NCI-H2107 (cell line): ENCODE data around the gene RASGRP1.

Experiments used
- DNase-seq: peaks from one replicate; lab custom pipeline; 2025; lab: John Stamatoyannopoulos, UW

RASGRP1 gene

GRCh38 chr15:38535491-38536200 lies 29.0 kb downstream of the RASGRP1 start:
- no peak for DNase-seq

GRCh38 chr15:38534691-38535090 lies 29.9 kb downstream of the RASGRP1 start:
- DNase-seq = no peak

- DNase-seq = no peak
Measured at GRCh38 chr15:38533926-38534325, 30.7 kb downstream of the RASGRP1 start.

- no peak for DNase-seq
Measured at GRCh38 chr15:38533416-38533915, 31.1 kb downstream of the RASGRP1 start.

DNA sequence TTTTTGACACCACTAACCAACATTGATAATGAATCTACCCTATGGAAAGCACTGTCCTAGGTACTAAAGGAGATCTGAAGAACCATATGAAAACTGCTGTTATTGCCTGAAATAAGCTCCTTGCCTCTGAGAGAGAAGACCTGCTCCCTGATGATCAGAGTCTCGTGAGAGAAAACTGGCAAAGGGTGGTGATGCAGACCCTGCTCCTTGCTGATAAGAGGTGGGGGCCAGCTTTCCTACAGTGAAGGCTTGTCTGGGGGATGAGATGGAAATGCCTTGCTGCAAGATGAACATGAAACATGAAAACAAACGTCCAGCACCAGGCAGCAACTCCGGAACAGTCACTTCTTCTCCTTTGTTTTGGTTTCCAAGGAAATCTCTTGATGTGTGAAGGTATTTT lies 31.9 kb downstream of the RASGRP1 start:
- DNase-seq = no peak

- no peak for DNase-seq
Measured at GRCh38 chr15:38531509-38531908, 33.1 kb downstream of the RASGRP1 start.

GRCh38 chr15:38530113-38530512 lies 34.5 kb downstream of the RASGRP1 start:
- DNase-seq = no peak

DNA sequence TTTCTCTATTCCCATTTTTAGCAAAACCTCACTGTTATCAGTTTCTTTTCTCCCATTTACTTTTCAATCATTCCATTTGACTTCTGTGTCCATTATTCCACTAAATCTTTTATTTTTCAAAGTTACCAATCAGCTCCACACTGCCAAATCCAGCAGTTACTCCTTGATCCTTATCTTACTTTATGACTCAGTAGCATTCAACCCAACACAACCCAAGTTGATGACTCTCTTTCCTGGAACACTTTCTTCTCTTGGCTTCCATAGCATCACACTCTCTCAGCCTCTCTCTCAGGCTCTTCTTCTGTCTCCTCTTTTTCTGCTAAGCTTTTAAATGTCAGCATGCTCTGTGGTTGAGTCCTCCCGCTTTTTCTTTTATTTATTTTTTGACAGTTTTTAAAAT lies 36.3 kb downstream of the RASGRP1 start:
- DNase-seq = no peak

DNA sequence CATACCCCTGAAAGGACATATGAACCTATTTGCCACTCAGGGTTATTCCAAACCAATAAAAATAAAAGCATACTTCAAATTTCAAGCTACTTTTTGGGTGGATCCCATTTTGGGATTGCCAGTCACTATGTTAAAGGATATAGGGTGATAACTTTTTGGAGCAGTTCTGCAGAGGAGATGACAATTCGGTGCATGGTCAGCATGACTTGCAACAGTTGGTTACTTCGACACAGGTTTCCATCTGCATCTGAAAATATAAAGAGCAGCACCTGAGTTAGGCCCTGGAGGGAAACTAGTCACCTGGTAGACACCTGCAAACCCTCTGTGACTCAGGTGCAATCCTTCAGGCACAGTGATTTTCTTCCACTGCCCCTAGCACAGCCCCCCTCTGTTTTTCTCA lies 38.5 kb downstream of the RASGRP1 start:
- no peak for DNase-seq

DNA sequence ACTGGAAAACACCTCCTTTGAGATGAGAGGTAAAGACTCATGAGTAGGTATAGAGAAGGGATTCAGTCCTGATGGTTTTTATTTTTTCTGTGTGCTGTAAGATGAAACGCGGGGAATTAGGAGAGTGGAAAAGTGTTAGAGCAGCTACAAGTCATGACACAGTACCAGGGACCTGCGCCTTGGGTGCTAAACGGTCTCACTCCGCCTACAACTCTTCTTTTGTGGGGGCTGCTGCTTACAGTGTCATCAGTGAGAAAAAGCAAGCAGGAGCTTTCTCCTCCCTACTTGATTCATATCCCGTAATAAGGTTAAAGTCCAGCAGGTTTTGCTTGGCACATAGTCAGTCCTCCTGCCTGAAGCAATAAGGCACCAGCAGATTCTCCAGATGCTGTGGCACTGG lies 39.1 kb downstream of the RASGRP1 start:
- no peak for DNase-seq

DNA sequence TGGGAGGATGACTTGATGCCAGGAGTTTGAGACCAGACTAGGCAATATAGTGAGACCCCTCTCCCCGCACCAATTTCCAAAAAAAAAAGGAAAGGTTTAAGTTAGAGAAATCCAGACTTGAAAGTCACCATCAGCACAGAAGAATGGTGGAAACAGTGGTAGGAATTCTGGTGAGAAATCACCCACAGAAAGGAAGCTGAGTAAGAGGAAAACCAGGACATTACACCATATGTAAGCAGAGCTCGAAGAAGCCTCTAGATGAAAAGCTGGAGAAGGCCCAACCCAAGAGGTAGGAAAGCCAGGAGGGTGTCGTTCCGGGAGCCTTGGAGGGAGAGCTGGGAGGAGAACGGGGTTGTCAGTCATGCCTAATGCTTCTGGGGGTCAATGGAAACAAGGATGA lies 40.5 kb downstream of the RASGRP1 start:
- DNase-seq = no peak

GRCh38 chr15:38522922-38523321 lies 41.7 kb downstream of the RASGRP1 start:
- no peak for DNase-seq

GRCh38 chr15:38521316-38521715 lies 43.3 kb downstream of the RASGRP1 start:
- no peak for DNase-seq

- DNase-seq = no peak
Measured at GRCh38 chr15:38520035-38520434, 44.6 kb downstream of the RASGRP1 start.

DNA sequence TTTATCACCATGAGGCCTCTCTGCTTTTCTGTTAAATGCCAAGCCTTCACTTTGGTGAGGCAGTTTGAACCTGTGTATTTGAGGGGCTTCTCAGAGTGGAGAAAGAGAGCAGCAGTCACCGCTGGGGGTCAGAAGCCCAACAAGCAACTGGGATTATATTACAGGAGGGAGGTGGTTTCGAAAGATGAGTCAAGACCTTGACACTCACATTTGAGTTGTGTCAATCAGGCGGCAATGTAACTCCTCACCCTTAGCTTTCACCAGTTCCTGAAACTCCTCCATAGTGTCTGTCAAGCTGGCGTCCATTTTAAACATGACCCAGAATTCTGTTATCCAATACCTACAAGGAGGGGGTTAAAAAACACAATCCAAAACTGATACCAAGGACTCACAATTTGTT lies 46.5 kb downstream of the RASGRP1 start:
- DNase-seq = no peak

- DNase-seq = no peak
Measured at GRCh38 chr15:38517312-38517975, 47.2 kb downstream of the RASGRP1 start.

- no peak for DNase-seq
Measured at GRCh38 chr15:38516626-38517025, 48.0 kb downstream of the RASGRP1 start.

DNA sequence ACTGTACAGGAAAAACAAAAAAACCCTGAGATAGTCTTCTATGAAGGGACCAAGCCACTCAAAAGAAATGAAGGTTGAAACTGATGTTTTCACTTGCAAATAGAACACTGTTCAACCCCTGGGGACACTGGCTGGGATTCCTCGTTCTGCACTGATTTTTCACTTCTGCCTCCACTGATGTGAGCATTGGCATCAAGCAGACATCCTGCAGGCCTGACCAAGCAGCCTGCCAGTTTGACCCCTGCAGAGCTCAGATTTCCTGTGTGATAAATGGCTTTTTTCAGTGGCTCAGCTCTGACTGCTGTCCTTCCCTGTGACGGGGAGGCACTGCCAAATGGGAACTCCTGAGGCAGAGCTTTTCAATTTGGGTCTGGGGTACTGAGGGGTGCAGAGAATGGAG lies 50.0 kb downstream of the RASGRP1 start:
- DNase-seq = no peak

DNA sequence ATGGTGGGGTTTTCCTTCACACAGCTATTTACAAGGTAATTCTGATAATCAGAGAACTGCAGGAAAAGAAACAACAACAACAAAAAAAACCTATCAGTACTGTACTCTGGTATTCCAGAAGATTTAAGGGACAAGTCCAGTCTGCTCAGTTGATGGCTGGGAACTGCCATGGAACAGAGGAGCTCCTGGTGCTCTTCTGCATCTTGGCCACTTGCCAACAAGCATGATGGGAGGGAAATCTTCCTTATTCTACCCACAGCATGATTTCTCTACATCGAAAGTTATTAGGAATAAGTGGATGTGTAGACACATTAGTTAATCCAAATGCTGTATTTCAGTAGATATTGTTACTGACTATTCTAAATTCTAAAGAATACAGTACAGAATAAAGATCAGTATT lies 51.7 kb downstream of the RASGRP1 start:
- DNase-seq = no peak

DNA sequence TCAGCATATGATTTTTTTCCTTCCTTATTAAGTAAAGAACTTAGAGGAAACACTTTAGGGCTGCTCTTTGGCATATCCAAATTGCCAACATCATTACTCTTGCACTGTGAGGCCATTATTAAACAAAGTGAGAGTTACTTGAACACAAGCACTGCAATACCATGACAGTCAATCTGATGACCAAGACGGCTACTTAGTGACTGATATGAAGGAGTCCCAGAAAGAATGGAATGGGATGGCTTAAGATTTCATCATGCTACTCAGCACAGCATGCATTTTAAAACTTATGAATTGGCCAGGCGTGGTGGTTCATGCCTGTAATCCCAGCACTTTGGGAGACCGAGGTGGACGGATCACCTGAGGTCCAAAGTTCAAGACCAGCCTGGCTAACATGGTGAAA lies 55.5 kb downstream of the RASGRP1 start:
- no peak for DNase-seq

- no peak for DNase-seq
Measured at GRCh38 chr15:38508647-38509046, 56.0 kb downstream of the RASGRP1 start.

GRCh38 chr15:38507570-38507969 lies 57.0 kb downstream of the RASGRP1 start:
- DNase-seq = no peak

GRCh38 chr15:38506997-38507396 lies 57.6 kb downstream of the RASGRP1 start:
- no peak for DNase-seq
